HEK293 (cell line): ENCODE data around the gene NUDT22.
A peak's percentile ranks its signal among the peaks of the same experiment; 100 is the strongest.

Source experiments
- AEBP2 ChIP-seq: fragments of 450-650 bp; formaldehyde crosslinking; IDR thresholded peaks from 2 replicates; pipeline ENCODE4 v1.5.1; 2016; ENCODE audit warnings: missing biosample characterization, missing genetic modification characterization, borderline replicate concordance
- BCL6B ChIP-seq: fragments of 450-650 bp; formaldehyde crosslinking; IDR thresholded peaks from 2 replicates; pipeline ENCODE4 v1.5.1; 2017; ENCODE audit warnings: missing biosample characterization, missing genetic modification characterization
- CTCF ChIP-seq: fragments of 450-650 bp; formaldehyde crosslinking; IDR thresholded peaks from 2 replicates; pipeline ENCODE4 v1.5.1; 2016; ENCODE audit warnings: missing biosample characterization, missing genetic modification characterization
- GFI1B ChIP-seq: fragments of 450-650 bp; formaldehyde crosslinking; IDR thresholded peaks from 2 replicates; pipeline ENCODE4 v1.5.1; 2016; ENCODE audit warnings: missing biosample characterization, missing genetic modification characterization
- GLI4 ChIP-seq: fragments of 450-650 bp; formaldehyde crosslinking; IDR thresholded peaks from 2 replicates; pipeline ENCODE4 v1.5.1; 2016; ENCODE audit warnings: missing biosample characterization, missing genetic modification characterization
- INSM2 ChIP-seq: fragments of 450-650 bp; formaldehyde crosslinking; IDR thresholded peaks from 2 replicates; pipeline ENCODE4 v1.5.1; 2016; ENCODE audit warnings: missing biosample characterization, missing genetic modification characterization
- KLF16 ChIP-seq: fragments of 450-650 bp; formaldehyde crosslinking; IDR thresholded peaks from 2 replicates; pipeline ENCODE4 v1.5.1; 2017; ENCODE audit warnings: missing biosample characterization, missing genetic modification characterization
- PATZ1 ChIP-seq: fragments of 450-650 bp; formaldehyde crosslinking; IDR thresholded peaks from 2 replicates; pipeline ENCODE4 v1.5.1; 2016; ENCODE audit warnings: missing biosample characterization, missing genetic modification characterization
- ZBTB20 ChIP-seq: fragments of 450-650 bp; formaldehyde crosslinking; IDR thresholded peaks from 2 replicates; pipeline ENCODE4 v1.5.1; 2016; ENCODE audit warnings: missing biosample characterization, missing genetic modification characterization
- ZNF2 ChIP-seq: fragments of 450-650 bp; formaldehyde crosslinking; IDR thresholded peaks from 2 replicates; pipeline ENCODE4 v1.5.1; 2016; ENCODE audit warnings: missing biosample characterization, missing genetic modification characterization
- ZNF202 ChIP-seq: fragments of 450-650 bp; formaldehyde crosslinking; IDR thresholded peaks from 2 replicates; pipeline ENCODE4 v1.5.1; 2016; ENCODE audit warnings: missing biosample characterization, missing genetic modification characterization, borderline replicate concordance
- ZNF292 ChIP-seq: fragments of 450-650 bp; formaldehyde crosslinking; IDR thresholded peaks from 2 replicates; pipeline ENCODE4 v1.5.1; 2016; ENCODE audit warnings: low read depth, missing biosample characterization, missing genetic modification characterization, borderline replicate concordance
- ZNF404 ChIP-seq: fragments of 450-650 bp; formaldehyde crosslinking; IDR thresholded peaks from 2 replicates; pipeline ENCODE4 v1.5.1; 2017; ENCODE audit warnings: missing biosample characterization, missing genetic modification characterization
- ZNF501 ChIP-seq: fragments of 450-650 bp; formaldehyde crosslinking; IDR thresholded peaks from 2 replicates; pipeline ENCODE4 v1.5.1; 2016; ENCODE audit warnings: missing biosample characterization, missing genetic modification characterization
- ZNF518A ChIP-seq: fragments of 450-650 bp; formaldehyde crosslinking; conservative IDR thresholded peaks from 2 replicates; pipeline ENCODE4 v1.5.1; 2016; ENCODE audit warnings: low read depth, missing biosample characterization, missing genetic modification characterization
- ZNF529 ChIP-seq: fragments of 450-650 bp; formaldehyde crosslinking; IDR thresholded peaks from 2 replicates; pipeline ENCODE4 v1.5.1; 2017; ENCODE audit warnings: missing genetic modification characterization, missing biosample characterization; ENCODE audit not compliant: insufficient replicate concordance
- ZNF544 ChIP-seq: fragments of 450-650 bp; formaldehyde crosslinking; IDR thresholded peaks from 2 replicates; pipeline ENCODE4 v1.5.0; 2017; ENCODE audit warnings: missing biosample characterization, missing genetic modification characterization
- ZNF561 ChIP-seq: fragments of 450-650 bp; IDR thresholded peaks from 2 replicates; pipeline ENCODE4 v1.5.1; 2018; ENCODE audit warnings: missing biosample characterization, missing genetic modification characterization, borderline replicate concordance
- ZNF626 ChIP-seq: fragments of 450-650 bp; sonication (Bioruptor Pico); formaldehyde crosslinking; IDR thresholded peaks from 2 replicates; pipeline ENCODE4 v1.5.1; 2018; ENCODE audit warnings: missing biosample characterization, missing genetic modification characterization, inconsistent platforms
- ZSCAN18 ChIP-seq: fragments of 450-650 bp; formaldehyde crosslinking; IDR thresholded peaks from 2 replicates; pipeline ENCODE4 v1.5.1; 2016; ENCODE audit warnings: missing biosample characterization, missing genetic modification characterization
- ZSCAN23 ChIP-seq: fragments of 450-650 bp; formaldehyde crosslinking; IDR thresholded peaks from 2 replicates; pipeline ENCODE4 v1.5.1; 2016; ENCODE audit warnings: missing biosample characterization, missing genetic modification characterization
- ZSCAN5A ChIP-seq: fragments of 450-650 bp; formaldehyde crosslinking; IDR thresholded peaks from 2 replicates; pipeline ENCODE4 v1.5.1; 2016; ENCODE audit warnings: missing biosample characterization, missing genetic modification characterization

NUDT22 gene

GRCh38 chr11:64240435-64241240, 14.6 kb downstream of the NUDT22 start, which contains the start of gene FKBP2 (continued):
- TF ChIP-seq BCL6B (no peak), ZNF501 (tag by site-specific recombination) (no peak), PATZ1 (tag by site-specific recombination) (peak; percentile 98), ZSCAN5A (no peak), ZNF292 (tag by site-specific recombination) (no peak), KLF16 (tag by site-specific recombination) (no peak), AEBP2 (tag by site-specific recombination) (no peak), ZBTB20 (tag by site-specific recombination) (no peak), GLI4 (tag by site-specific recombination) (no peak), CTCF (tag by site-specific recombination) (no peak), INSM2 (tag by site-specific recombination) (no peak), ZNF626 (no peak), ZNF544 (tag by site-specific recombination) (no peak), GFI1B (no peak), ZNF561 (tag by site-specific recombination) (no peak), ZSCAN18 (tag by site-specific recombination) (no peak), ZSCAN23 (no peak), ZNF518A (tag by site-specific recombination) (peak; percentile 79), ZNF404 (no peak), ZNF529 (tag by site-specific recombination) (no peak), ZNF2 (tag by site-specific recombination) (no peak), ZNF202 (no peak)
